ENCODE results near the gene BTN3A1. TPM values are rescaled to one million over a fixed set of nuclear protein-coding genes. Genes with fewer than 3 reads are reported as not detected.

The BTN3A1 gene
- total RNA-seq, 1 donor from 2014 or later = 17.1 TPM

DNA sequence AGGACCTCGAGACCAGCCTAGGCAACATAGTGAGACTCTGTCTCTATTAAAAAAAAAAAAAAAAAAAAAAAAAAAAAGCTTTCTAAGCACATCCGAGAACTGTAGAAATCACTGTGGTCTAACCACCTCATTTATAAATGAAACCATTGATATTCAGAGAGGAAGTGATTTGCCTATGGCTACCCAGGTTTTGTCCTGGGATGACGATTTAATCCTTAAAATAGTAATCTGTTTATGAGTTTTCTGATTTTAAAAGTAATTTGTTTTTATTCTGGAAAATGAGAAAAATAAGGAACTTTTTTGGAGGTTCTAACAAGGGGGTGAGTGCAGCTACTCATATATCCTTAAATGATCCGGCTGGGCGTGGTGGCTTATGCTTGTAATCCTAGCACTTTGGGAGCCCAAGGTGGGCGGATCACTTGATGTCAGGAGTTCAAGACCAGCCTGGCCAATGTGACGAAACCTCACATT lies 43.5 kb upstream of the BTN3A1 start:
- Mint-ChIP-seq H3K4me3 (ENCODE audit: unreplicated experiment) (no peak overlapping the region), H3K27ac (ENCODE audit: unreplicated experiment) (no peak overlapping the region), H3K9me3 (ENCODE audit: unreplicated experiment) (no peaks in the 10 kb centered on the region), H3K4me1 (ENCODE audit: unreplicated experiment) (peaks cover 2% of the 10 kb centered on the region), H3K27me3 (ENCODE audit: unreplicated experiment) (no peaks in the 10 kb centered on the region), H3K36me3 (ENCODE audit: unreplicated experiment) (no peaks in the 10 kb centered on the region)
- DNase-seq (ENCODE audit: extremely low spot score, unreplicated experiment) = no peak
- TF ChIP-seq, protein P1, sequence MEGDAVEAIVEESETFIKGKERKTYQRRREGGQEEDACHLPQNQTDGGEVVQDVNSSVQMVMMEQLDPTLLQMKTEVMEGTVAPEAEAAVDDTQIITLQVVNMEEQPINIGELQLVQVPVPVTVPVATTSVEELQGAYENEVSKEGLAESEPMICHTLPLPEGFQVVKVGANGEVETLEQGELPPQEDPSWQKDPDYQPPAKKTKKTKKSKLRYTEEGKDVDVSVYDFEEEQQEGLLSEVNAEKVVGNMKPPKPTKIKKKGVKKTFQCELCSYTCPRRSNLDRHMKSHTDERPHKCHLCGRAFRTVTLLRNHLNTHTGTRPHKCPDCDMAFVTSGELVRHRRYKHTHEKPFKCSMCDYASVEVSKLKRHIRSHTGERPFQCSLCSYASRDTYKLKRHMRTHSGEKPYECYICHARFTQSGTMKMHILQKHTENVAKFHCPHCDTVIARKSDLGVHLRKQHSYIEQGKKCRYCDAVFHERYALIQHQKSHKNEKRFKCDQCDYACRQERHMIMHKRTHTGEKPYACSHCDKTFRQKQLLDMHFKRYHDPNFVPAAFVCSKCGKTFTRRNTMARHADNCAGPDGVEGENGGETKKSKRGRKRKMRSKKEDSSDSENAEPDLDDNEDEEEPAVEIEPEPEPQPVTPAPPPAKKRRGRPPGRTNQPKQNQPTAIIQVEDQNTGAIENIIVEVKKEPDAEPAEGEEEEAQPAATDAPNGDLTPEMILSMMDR (IDR thresholded peaks at IDR 0.05) = no peak

DNA sequence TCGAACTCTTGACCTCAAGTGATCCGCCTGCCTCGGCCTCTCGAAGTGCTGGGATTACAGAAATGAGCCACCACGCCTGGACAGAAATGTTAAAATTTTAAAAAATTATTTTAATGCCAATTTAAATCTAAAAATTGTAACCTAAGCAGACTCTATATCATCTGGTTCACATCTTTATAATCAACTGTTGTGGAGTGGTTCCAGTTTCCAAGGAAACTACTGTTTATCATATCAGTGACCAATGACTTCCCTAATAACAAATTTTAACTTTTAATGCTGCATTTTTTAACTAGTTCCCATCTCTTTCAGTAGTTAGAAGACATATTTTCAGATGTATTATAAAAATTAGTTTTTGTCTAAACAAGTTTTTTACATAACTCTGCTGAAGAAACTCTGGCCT lies 42.3 kb upstream of the BTN3A1 start:
- no peaks in the 10 kb centered on the region for H3K9me3 Mint-ChIP-seq (ENCODE audit: unreplicated experiment)
- no peak overlapping the region for H3K4me3 Mint-ChIP-seq (ENCODE audit: unreplicated experiment)
- no peaks in the 10 kb centered on the region for H3K27me3 Mint-ChIP-seq (ENCODE audit: unreplicated experiment)
- H3K36me3 Mint-ChIP-seq (ENCODE audit: unreplicated experiment) = no peaks in the 10 kb centered on the region
- TF ChIP-seq, protein P1 (IDR thresholded peaks at IDR 0.05) = no peak
- no peak for DNase-seq (ENCODE audit: extremely low spot score, unreplicated experiment)
- peaks cover 2% of the 10 kb centered on the region for H3K4me1 Mint-ChIP-seq (ENCODE audit: unreplicated experiment)
- no peak overlapping the region for H3K27ac Mint-ChIP-seq (ENCODE audit: unreplicated experiment)

DNA sequence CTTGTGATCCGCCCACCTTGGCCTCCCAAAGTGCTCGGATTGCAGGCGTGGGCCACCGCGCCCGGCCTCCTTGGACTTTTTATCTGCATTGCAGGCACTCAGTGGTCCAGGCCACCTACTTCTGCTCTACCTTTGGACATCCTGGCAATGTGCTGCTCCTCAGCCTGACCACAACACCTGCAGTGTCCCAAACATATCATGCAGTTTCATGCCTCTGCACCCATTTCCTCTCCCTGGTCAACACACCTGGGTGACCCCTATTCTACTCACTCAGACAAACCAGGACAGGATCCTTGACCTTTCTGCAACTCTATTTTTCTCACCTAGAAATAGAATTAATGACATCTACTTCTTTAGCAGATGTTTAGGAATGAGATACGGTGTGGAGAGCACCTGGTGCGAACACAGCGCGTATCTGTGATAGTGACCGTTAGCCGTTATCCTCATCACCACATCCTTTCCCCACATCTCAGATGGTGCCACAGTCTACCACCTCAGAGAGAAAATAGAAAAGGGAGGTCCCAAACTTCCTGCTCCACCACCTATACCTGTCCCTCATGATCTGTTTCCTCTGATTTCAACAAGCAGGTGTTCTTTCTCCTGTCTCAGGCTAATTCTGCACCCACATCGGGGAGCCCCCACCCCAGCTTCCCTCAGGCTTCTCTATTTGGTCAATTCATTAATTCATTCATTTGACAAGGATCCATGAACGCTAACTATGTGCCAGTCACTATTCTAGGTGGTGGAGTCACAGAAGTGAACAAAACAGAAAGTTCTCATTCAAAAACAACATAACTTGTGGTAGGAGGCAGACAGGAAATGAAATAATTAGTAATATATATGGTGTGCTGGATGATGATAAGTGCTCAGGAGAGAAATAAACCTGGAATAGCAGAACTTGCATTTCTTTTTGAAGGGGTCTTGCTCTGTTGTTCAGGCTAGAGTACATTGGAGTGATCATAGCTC lies 41.3 kb upstream of the BTN3A1 start:
- H3K27ac Mint-ChIP-seq (ENCODE audit: unreplicated experiment) = no peak overlapping the region
- no peaks in the 10 kb centered on the region for H3K36me3 Mint-ChIP-seq (ENCODE audit: unreplicated experiment)

DNA sequence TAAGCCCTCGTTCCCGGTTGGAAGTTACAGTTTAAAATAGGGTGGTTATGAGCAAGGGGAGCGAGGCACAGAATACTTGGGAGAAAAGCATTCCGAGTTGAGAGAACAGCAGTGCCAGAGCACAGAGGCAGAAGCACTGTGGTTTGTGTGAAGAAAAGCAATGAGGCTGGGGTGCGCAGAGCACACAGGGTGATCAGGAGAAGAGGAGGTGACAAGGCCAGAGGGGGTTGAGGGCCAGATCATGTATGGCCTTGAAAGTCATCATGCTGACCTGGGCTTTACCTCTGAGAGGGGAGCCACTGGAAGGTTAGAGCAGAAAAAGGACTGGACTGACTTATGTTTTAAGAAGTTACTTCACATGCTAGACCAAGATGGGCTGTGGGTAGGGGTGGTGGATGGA lies 40.5 kb upstream of the BTN3A1 start:
- Mint-ChIP-seq H3K27me3 (ENCODE audit: unreplicated experiment) (no peaks in the 10 kb centered on the region), H3K4me1 (ENCODE audit: unreplicated experiment) (peaks cover 9% of the 10 kb centered on the region), H3K9me3 (ENCODE audit: unreplicated experiment) (no peaks in the 10 kb centered on the region), H3K4me3 (ENCODE audit: unreplicated experiment) (no peak overlapping the region), H3K27ac (ENCODE audit: unreplicated experiment) (no peak overlapping the region), H3K36me3 (ENCODE audit: unreplicated experiment) (no peaks in the 10 kb centered on the region)
- TF ChIP-seq, protein P1 (IDR thresholded peaks at IDR 0.05) = no peak
- no peak for DNase-seq (ENCODE audit: extremely low spot score, unreplicated experiment)

More for the DNA sequence above, 41.3 kb upstream of the BTN3A1 start:
- Mint-ChIP-seq H3K27me3 (ENCODE audit: unreplicated experiment) (no peaks in the 10 kb centered on the region), H3K4me3 (ENCODE audit: unreplicated experiment) (no peak overlapping the region), H3K9me3 (ENCODE audit: unreplicated experiment) (no peaks in the 10 kb centered on the region), H3K4me1 (ENCODE audit: unreplicated experiment) (peaks cover 2% of the 10 kb centered on the region)
- no peak for DNase-seq (ENCODE audit: extremely low spot score, unreplicated experiment)
- TF ChIP-seq, protein P1 (IDR thresholded peaks at IDR 0.05) = no peak

DNA sequence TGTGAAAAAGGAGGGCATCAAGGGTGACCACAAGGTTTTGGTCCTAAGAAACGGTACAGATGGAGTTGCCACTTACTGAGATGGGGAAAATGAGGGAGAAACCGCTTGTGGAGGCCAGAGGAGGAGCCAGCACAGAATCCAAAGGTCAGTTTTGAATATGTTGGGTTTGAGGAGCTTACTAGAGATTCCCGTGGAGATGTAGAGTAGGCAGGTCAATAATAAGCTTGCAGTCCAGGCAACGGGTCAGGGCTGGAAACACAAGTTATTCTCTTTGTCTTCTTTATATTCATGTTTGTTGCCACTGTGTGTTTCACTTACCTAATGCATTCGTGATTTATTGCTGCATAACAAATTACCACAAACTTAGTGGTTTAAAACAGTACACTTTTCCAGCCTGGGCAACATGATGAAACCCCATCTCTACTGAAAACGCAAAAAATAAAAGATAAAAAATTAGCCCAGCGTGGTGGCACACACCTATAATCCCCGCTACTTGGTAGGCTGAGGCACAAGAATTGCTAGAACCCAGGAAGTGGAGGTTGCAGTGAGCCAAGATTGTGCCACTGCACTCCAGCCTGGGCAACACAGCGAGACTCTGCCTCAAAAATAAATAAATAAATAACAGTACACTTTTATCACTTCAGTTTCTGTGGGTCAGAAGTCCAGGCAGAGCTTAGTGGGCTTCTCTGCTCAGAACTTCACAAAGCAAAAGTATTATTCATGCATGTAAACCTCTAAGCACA lies 39.8 kb upstream of the BTN3A1 start:
- TF ChIP-seq, protein P1 (IDR thresholded peaks at IDR 0.05) = no peak
- H3K4me3 Mint-ChIP-seq (ENCODE audit: unreplicated experiment) = no peak overlapping the region
- H3K27ac Mint-ChIP-seq (ENCODE audit: unreplicated experiment) = no peak overlapping the region
- DNase-seq (ENCODE audit: extremely low spot score, unreplicated experiment) = no peak
- no peaks in the 10 kb centered on the region for H3K9me3 Mint-ChIP-seq (ENCODE audit: unreplicated experiment)
- no peaks in the 10 kb centered on the region for H3K36me3 Mint-ChIP-seq (ENCODE audit: unreplicated experiment)
- peaks cover 15% of the 10 kb centered on the region for H3K4me1 Mint-ChIP-seq (ENCODE audit: unreplicated experiment)
- H3K27me3 Mint-ChIP-seq (ENCODE audit: unreplicated experiment) = no peaks in the 10 kb centered on the region
